ENCODE data around the gene TEAD2.
"Not testable (repeated sequence)": the region's sequence is repeated elsewhere in the genome, so short reads cannot be mapped to it uniquely, and the experiment has no call there.

TEAD2 gene

DNA sequence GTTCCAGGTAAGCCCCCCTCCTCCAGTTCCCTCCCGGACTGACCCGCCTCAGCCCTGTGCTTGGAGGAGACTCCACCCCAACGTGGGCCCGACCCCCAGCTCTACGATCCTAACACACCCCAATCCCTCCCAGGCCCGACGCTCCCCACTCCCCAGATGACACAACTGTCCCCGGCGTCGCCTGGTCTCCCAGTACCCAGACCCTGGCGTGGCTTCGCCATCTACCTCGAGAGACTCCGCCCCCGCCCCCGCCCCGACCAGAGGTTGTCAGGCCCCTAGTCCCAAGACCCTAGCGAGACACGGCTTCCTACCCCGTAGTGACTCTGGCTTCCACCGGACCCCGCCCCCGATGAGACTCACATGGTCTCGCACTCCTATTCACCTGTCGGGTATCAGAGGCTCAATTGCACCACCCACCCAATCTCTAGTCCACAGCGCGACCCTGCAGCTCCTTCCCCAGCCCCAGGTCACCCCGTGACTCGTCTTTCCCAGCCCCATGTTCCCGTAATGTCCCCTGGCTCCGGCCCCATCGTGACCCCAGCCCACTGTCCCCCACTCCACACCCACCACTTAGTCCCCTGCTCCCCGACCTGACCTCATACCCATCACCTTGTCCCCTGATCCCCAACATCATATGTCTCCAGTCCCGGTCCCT, 24.1 kb downstream of the TEAD2 start:
- Histone ChIP-seq H3K27me3 (ENCODE audit: control insufficient read depth, insufficient read depth, low read length, poor library complexity, severe bottlenecking) (peaks cover 11% of the 10 kb centered on the region), H3K27ac (ENCODE audit: insufficient read depth, low read depth, low read length, poor library complexity, severe bottlenecking) (no peak overlapping the region), H3K4me3 (ENCODE audit: insufficient read depth, low read depth, low read length) (peak overlapping the region; percentile 11), H3K36me3 (ENCODE audit: control insufficient read depth, insufficient read depth, low read length) (peaks cover 24% of the 10 kb centered on the region), H3K4me1 (ENCODE audit: control insufficient read depth, insufficient read depth, low read length) (peaks cover 13% of the 10 kb centered on the region), H3K9me3 (ENCODE audit: control insufficient read depth, low read length) (no peaks in the 10 kb centered on the region)
- 6% methylated on average over 34 of the region's 34 CpGs for WGBS, 2 experiments

DNA sequence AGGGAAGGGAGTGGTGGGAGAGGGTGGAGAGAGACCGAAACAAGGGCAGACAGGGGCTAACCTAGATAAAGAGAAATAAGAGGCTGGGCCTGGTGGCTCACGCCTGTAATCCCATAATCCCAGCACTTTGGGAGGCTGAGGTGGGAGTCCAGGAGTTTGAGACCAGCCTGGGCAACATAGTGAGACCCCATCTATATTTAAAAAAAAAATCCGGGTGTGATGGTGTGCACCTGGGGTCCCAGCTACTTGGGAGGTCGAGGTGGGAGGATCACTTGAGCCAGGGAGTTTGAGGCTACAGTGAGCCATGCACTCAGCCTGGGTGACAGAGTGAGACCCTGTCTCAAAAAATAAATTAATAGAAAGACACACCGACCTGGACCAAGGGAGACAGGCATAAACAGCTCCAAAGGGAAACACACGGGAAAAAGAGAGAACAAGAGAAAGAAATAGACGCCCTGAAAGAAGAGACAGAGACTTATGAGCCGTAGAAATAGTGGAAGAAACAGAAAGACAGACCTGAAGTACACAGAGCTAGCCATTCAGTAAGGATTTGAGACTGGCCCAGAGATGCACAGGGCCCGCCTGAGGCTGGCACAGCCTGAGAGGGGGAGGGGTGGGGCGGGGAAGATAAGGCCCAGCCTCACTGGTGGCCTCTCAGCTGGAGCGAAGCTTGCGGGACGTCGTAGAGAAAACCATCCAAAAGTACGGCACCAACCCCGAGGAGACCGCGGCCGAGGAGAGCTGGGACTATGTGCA, 24.8 kb downstream of the TEAD2 start:
- 47 to 51% methylated on average over 19 of the region's 19 CpGs for WGBS, 2 experiments
- Histone ChIP-seq H3K9me3 (ENCODE audit: control insufficient read depth, low read length) (no peaks in the 10 kb centered on the region), H3K36me3 (ENCODE audit: control insufficient read depth, insufficient read depth, low read length) (peaks cover 17% of the 10 kb centered on the region), H3K4me3 (ENCODE audit: insufficient read depth, low read depth, low read length) (no peak overlapping the region), H3K27ac (ENCODE audit: insufficient read depth, low read depth, low read length, poor library complexity, severe bottlenecking) (no peak overlapping the region), H3K4me1 (ENCODE audit: control insufficient read depth, insufficient read depth, low read length) (peaks cover 13% of the 10 kb centered on the region), H3K27me3 (ENCODE audit: control insufficient read depth, insufficient read depth, low read length, poor library complexity, severe bottlenecking) (peaks cover 11% of the 10 kb centered on the region)

DNA sequence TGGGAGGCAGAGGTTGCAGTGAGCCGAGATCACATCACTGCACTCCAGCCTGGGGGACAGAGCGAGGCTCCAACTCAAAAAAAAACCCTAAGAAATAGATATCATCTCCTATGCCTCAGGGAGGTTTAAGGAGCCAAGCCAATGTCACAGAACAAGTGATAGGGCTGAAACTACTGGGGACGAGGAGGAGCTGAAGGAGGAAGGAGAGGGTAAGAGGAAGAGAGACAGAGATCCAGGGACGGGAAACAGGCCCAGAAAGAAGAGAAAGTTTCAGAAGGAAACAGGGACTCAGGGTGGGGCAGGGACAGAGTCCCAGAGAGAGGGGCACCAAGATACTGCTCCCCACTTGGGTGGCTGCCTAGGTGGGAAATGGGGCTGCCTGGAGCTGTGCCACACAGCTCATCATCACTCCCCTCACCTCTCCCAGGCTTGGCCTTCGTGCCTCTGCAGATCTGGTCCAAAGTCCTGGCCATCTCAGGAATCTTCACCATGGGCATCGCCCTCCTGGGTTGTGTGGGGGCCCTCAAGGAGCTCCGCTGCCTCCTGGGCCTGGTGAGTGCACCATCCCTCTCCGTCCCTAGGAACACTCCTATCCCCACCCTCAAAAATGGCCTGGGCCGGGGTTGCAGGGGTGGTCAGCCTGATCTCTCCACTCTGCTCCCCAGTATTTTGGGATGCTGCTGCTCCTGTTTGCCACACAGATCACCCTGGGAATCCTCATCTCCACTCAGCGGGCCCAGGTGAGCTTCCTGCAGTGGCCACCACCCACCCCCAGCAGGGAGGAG, 25.5 kb downstream of the TEAD2 start:
- WGBS, 2 experiments = 94 to 95% methylated on average over 10 of the region's 10 CpGs
- no peak overlapping the region for H3K4me3 ChIP-seq (ENCODE audit: insufficient read depth, low read depth, low read length)
- peaks cover 11% of the 10 kb centered on the region for H3K36me3 ChIP-seq (ENCODE audit: control insufficient read depth, insufficient read depth, low read length)
- H3K4me1 ChIP-seq (ENCODE audit: control insufficient read depth, insufficient read depth, low read length) = peaks cover 13% of the 10 kb centered on the region
- no peak overlapping the region for H3K27ac ChIP-seq (ENCODE audit: insufficient read depth, low read depth, low read length, poor library complexity, severe bottlenecking)
- no peaks in the 10 kb centered on the region for H3K9me3 ChIP-seq (ENCODE audit: control insufficient read depth, low read length)
- H3K27me3 ChIP-seq (ENCODE audit: control insufficient read depth, insufficient read depth, low read length, poor library complexity, severe bottlenecking) = peaks cover 11% of the 10 kb centered on the region

DNA sequence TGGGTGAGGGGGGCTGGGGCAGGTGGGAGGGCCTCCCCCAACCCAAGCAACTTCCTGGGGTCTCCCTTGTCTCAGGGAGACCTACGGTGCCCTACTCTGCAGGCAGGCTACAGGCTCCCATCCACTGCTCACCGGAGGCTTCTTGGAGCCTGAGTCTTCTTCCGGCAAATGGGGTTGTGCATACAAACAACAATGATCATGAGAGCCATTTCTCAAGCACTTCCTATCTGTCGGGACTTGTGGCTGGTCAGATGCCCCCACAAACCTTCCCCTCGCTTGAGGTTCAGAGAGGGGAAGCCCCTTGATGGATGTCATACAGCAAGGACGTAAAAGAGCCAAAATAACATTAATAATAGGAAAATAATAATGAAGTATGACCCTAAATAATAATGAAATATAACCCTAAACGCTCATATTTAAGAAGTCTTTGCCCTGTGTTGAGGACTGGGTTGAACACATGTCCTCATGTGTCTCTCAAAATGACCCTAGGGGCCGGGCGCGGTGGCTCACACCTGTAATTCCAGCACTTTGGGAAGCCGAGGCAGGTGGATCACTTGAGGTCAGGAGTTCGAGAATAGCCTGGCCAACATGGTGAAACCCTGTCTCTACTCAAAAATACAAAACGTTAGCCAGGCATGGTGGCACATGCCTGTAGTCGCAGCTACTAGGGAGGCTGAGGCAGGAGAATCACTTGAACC, 26.3 kb downstream of the TEAD2 start:
- WGBS, 2 experiments = 95% methylated on average over 13 of the region's 14 CpGs
- H3K4me1 ChIP-seq (ENCODE audit: control insufficient read depth, insufficient read depth, low read length) = peaks cover 13% of the 10 kb centered on the region
- peaks cover 5% of the 10 kb centered on the region for H3K36me3 ChIP-seq (ENCODE audit: control insufficient read depth, insufficient read depth, low read length)
- H3K4me3 ChIP-seq (ENCODE audit: insufficient read depth, low read depth, low read length) = no peak overlapping the region
- H3K9me3 ChIP-seq (ENCODE audit: control insufficient read depth, low read length) = no peaks in the 10 kb centered on the region
- peaks cover 11% of the 10 kb centered on the region for H3K27me3 ChIP-seq (ENCODE audit: control insufficient read depth, insufficient read depth, low read length, poor library complexity, severe bottlenecking)
- H3K27ac ChIP-seq (ENCODE audit: insufficient read depth, low read depth, low read length, poor library complexity, severe bottlenecking) = no peak overlapping the region

GRCh38 chr19:49335071-49335783, 27.0 kb downstream of the TEAD2 start, which contains the start of gene CD37:
CD37 (plus strand) TSS chr19:49335406; CDS start chr19:49335541, 135 bp downstream.
- Histone ChIP-seq H3K9me3 (ENCODE audit: control insufficient read depth, low read length) (no peaks in the 10 kb centered on the region), H3K36me3 (ENCODE audit: control insufficient read depth, insufficient read depth, low read length) (peaks cover 7% of the 10 kb centered on the region), H3K27ac (ENCODE audit: insufficient read depth, low read depth, low read length, poor library complexity, severe bottlenecking) (no peak within 1 kb of the TSS), H3K27me3 (ENCODE audit: control insufficient read depth, insufficient read depth, low read length, poor library complexity, severe bottlenecking) (peaks cover 11% of the 10 kb centered on the region), H3K4me3 (ENCODE audit: insufficient read depth, low read depth, low read length) (no peak within 1 kb of the TSS), H3K4me1 (ENCODE audit: control insufficient read depth, insufficient read depth, low read length) (peaks cover 13% of the 10 kb centered on the region)
- 90 to 91% methylated on average over 13 of the region's 13 CpGs for WGBS, 2 experiments

DNA sequence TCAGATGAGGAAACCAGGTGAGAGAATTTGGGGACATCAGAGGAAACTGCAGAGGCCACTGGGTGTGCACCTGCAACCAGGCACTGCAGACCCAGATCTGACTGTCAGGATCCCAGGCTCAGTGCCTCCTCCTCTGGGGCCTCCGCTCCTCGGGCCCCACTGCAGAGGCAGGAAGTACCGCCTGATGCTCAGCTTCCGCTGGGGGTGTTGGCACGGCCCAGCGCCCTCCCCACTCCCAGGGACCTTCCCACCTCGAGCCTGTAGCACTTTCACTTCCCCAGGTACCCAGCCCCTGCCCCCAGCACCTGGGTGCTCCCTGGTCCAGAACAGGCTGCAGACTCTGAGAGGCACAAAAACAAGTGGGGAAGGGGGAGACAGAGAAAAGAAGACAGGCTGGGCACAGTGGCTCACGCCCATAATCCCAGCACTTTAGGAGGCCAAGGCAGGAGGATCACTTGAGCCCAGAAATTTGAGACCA, 28.4 kb downstream of the TEAD2 start:
- no peak overlapping the region for H3K4me3 ChIP-seq (ENCODE audit: insufficient read depth, low read depth, low read length)
- H3K36me3 ChIP-seq (ENCODE audit: control insufficient read depth, insufficient read depth, low read length) = peaks cover 9% of the 10 kb centered on the region
- 78 to 85% methylated on average over 8 of the region's 8 CpGs for WGBS, 2 experiments
- H3K9me3 ChIP-seq (ENCODE audit: control insufficient read depth, low read length) = no peaks in the 10 kb centered on the region
- H3K27ac ChIP-seq (ENCODE audit: insufficient read depth, low read depth, low read length, poor library complexity, severe bottlenecking) = no peak overlapping the region
- H3K27me3 ChIP-seq (ENCODE audit: control insufficient read depth, insufficient read depth, low read length, poor library complexity, severe bottlenecking) = peaks cover 11% of the 10 kb centered on the region
- H3K4me1 ChIP-seq (ENCODE audit: control insufficient read depth, insufficient read depth, low read length) = peaks cover 13% of the 10 kb centered on the region

DNA sequence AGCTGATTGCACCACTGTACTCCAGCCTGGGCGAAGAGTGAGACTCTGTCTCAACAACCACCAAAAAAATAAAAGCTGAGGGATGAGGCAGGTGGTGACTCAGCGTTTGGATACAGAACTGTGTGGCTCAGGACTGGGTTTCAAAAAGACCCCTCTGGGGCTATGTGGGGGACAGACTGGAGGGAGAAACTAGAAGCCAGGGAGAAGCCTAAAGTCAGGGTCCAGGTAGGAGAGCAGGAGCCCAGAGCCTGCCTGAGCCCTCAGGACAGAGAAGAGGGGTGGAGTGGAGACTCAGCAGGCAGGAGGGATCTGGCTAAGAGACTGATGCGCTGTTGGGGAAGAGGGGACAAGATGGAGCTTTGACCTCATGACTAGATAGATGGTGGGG, 28.8 kb downstream of the TEAD2 start:
- WGBS, 2 experiments = 85 to 92% methylated on average over 3 of the region's 3 CpGs

DNA sequence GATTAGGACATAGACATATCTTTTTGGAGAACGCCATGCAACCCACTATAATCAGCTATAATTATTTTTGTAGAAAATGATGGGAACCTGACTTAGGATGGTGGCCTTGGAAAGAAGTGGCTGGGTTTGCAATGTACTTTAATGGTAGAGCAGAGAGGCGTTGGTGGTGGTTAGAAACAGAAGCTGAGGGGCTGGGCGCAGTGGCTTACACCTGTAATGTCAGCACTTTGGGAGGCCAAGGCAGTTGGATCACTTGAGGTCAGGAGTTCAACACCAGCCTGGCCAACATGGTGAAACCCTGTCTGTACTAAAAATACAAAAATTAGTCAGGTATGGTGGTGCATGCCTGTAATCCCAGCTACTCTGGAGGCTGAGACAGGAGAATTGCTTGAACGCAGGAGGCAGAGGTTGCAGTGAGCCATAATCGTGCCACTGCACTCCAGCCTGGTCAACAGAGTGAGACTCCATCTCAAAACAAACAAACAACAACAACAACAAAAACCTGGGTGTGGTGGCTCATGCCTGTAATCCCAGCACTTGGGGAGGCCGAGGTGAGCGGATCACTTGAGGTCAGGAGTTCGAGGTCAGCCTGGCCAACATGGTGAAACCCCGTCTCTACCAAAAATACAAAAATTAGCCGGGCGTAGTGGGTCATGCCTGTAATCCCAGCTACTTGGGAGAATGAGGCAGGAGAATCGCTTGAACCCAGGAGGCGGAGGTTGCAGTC, 29.4 kb downstream of the TEAD2 start:
- not testable (repeated sequence) for H3K36me3 ChIP-seq (ENCODE audit: control insufficient read depth, insufficient read depth, low read length); H3K27me3 ChIP-seq (ENCODE audit: control insufficient read depth, insufficient read depth, low read length, poor library complexity, severe bottlenecking); H3K27ac ChIP-seq (ENCODE audit: insufficient read depth, low read depth, low read length, poor library complexity, severe bottlenecking); H3K4me3 ChIP-seq (ENCODE audit: insufficient read depth, low read depth, low read length); H3K9me3 ChIP-seq (ENCODE audit: control insufficient read depth, low read length); H3K4me1 ChIP-seq (ENCODE audit: control insufficient read depth, insufficient read depth, low read length)
- WGBS, 2 experiments = 95 to 96% methylated on average over 12 to 13 of the region's 13 CpGs

More for the DNA sequence above, 28.8 kb downstream of the TEAD2 start:
- Histone ChIP-seq H3K27me3 (ENCODE audit: control insufficient read depth, insufficient read depth, low read length, poor library complexity, severe bottlenecking) (peaks cover 9% of the 10 kb centered on the region), H3K4me1 (ENCODE audit: control insufficient read depth, insufficient read depth, low read length) (peaks cover 11% of the 10 kb centered on the region), H3K36me3 (ENCODE audit: control insufficient read depth, insufficient read depth, low read length) (peaks cover 9% of the 10 kb centered on the region), H3K9me3 (ENCODE audit: control insufficient read depth, low read length) (no peaks in the 10 kb centered on the region), H3K27ac (ENCODE audit: insufficient read depth, low read depth, low read length, poor library complexity, severe bottlenecking) (no peak overlapping the region), H3K4me3 (ENCODE audit: insufficient read depth, low read depth, low read length) (no peak overlapping the region)

DNA sequence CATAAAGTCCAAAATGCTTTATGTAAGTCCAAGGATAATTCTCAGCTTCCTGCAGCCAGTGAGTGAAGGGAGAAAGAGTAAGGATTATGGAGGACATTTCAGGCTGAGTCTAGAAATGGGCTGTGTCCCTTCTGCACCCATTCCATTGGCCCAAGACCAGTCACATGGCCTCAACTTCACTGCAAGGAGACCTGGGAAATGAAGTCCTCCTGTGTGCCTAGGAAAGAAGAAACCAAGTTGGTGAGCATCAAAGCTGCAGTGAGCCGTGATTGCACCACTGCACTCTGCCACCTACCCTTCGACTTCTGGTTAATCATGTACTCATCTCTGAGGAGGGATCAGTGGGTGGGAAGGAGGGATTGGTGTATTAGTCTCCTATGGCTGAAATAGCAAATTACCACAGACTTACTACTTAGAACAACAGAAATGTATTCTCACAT, 30.6 kb downstream of the TEAD2 start:
- Histone ChIP-seq H3K27me3 (ENCODE audit: control insufficient read depth, insufficient read depth, low read length, poor library complexity, severe bottlenecking) (no peaks in the 10 kb centered on the region), H3K36me3 (ENCODE audit: control insufficient read depth, insufficient read depth, low read length) (peaks cover 9% of the 10 kb centered on the region), H3K4me1 (ENCODE audit: control insufficient read depth, insufficient read depth, low read length) (no peaks in the 10 kb centered on the region), H3K27ac (ENCODE audit: insufficient read depth, low read depth, low read length, poor library complexity, severe bottlenecking) (no peak overlapping the region), H3K4me3 (ENCODE audit: insufficient read depth, low read depth, low read length) (no peak overlapping the region), H3K9me3 (ENCODE audit: control insufficient read depth, low read length) (no peaks in the 10 kb centered on the region)
- 79 to 83% methylated on average over 2 of the region's 2 CpGs for WGBS, 2 experiments

All from ectodermal cell (in vitro differentiated cells).